ENCODE data around the gene CCDC18.
"Not testable (repeated sequence)": the region's sequence is repeated elsewhere in the genome, so short reads cannot be mapped to it uniquely, and the experiment has no call there.

Gene CCDC18

DNA sequence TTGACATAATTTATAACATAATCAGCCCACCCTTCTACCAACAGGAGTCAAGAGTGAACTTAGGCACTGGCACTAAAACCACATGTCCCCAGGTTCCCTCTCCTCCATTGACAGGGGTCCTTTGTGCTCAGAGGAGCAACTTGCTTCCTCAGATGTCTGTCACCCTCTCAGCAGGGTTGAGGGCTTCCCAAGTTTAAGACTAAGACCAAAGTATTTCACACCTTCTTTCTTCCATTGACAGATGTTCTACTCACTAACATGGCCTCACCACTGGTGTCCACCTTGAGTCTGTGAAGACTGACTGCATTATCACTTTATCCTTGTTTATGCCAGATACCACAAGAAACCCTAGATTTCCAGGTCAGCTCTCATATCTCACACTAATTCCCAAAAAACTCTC, 56.5 kb downstream of the CCDC18 start:
- DNase-seq (ENCODE audit: low read depth), result no peak

DNA sequence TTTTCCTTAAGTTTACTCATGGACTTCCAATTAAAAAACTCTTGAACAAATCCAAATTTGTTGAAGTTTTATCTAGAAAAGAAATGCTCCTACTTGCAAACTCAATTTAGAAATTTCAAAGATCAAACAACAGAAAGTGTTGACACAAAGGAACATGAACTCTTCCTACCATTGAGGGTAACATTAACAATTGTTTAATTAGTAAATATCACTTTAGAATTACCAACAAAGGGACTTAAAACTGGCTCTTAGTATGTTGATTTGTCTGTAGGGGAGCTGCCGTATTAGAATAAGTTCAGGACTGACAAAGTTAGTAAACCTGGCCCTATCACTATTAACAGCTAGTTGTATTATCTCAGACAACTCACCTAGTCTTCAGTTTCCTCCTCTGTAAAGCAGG, 57.9 kb downstream of the CCDC18 start:
- no peak for DNase-seq (ENCODE audit: low read depth)

DNA sequence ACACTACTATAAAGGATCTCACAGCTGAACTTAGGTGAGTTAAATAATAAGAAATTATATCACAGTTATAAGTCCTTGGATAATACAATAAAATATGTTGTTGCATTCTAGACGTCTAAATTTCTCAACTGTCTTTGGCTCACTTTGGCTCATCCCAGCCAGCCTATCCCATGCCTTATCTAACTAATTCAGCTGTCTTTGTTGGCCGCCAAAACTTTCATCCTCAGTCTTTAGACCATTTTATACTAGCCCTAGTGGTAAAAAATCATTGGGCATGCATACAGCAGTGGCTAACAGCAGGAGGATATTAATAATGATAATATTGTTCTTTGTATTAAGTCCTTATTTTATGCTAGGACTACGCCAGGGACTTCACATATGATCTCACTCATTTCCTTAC, 59.3 kb downstream of the CCDC18 start:
- no peak for DNase-seq (ENCODE audit: low read depth)

DNA sequence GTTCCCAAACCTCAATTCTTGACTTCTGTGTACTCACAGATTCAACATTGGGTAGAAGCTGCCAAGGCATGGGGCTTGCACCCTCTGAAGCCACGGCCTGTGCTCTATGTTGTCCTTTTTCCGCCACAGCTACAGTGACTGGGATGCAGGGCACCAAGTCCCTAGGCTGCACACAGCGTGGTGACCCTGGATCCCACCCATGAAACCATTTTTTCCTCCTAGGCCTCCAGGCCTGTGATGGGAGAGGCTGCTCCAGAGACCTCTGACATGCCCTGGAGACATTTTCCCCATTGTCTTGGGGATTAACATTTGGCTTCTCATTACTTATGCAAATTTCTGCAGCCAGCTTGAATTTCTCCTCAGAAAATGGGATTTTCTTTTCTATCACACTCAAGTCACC, 62.7 kb downstream of the CCDC18 start:
- not testable (repeated sequence) for DNase-seq (ENCODE audit: low read depth)

DNA sequence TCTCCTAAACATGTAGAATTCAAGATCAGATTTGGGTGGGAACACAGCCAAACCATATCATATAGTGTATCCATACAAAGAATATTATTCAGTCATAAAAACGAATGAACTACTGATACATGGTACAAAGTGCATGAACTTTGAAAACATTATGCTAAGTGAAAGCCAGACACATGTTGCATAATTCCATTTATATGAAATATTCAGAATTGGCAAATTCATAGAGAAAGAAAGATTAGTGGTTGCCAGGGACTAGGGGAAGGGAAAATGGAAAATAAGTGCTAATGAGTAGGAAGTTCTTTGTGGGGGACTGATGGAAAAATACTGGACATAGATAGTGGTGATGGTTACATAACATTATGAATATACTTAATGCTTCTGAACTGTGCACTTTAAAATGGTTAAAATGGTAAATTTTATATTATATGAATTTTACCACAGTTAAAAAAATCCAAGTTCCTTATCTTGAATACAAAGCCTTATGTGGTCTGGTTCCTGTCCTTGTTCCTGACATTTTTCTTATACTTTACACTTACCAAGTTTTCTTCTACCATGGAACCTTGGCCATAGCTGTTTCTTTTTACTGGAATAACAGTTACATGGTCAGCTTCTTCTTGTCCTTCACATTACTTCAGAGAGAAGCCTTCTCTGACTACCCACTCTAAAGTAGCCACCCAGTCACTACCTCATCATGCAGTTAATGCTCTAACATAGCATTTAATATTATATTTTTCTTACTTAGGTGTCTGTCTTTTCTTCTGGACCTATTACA, 64.0 kb downstream of the CCDC18 start:
- DNase-seq (ENCODE audit: low read depth), result no peak

DNA sequence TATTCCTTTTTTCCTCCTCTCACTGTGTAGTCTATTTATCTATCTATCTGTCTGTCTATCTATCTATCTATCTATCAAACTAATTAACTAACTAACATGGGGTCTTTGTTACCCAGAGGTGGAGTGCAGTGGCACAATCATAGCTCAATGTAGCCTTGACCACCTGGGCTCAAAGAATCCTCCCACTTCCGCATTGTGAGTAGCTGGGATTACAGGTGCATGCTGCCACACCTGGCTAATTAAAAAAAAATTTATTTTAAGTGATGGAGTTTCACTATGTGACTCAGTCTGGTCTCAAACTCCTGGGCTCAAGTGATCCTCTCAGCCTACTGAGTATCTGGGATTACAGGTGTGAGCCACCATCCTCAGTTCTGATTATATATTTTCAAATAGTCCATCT, 71.4 kb downstream of the CCDC18 start:
- no peak for DNase-seq (ENCODE audit: low read depth)

DNA sequence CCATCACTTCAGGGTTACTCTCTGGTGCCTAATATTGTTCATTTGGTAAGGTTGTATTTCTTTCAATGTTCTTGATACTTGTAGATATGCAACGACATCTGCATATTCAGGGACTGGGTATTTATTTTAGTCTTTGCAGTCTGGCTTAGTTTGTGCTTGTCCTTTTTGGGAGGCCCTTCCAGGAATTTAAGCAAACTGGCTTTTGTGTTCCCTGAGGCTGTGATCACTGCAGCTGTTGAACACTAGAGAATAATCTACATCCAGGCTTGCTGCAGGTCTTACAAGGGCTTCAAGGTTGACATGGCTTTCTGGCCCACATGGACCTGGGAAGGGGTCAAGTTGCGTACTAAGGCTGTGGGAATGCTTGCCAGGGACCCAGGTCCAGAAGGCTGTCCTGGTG, 72.1 kb downstream of the CCDC18 start:
- DNase-seq (ENCODE audit: low read depth), result no peak

DNA sequence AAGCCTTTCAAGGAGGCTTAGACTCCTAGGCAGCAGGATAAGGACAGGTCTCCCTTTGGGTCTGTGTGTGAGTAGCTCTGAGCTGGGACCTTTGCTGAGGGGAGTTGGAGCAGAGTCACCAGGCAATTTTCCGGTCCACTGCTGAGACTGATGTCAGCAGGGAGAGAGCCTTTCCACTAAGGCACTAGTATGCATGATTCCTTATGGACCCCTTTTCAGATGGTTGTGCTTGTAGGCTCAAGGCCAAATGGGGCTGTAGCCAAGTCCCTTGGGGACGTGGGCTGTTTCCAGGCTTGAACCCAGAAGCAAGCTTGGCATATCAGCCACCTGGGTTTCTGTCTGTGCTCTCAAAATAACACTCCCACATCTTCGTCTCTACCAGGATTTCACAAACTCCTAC, 73.0 kb downstream of the CCDC18 start:
- no peak for DNase-seq (ENCODE audit: low read depth)

DNA sequence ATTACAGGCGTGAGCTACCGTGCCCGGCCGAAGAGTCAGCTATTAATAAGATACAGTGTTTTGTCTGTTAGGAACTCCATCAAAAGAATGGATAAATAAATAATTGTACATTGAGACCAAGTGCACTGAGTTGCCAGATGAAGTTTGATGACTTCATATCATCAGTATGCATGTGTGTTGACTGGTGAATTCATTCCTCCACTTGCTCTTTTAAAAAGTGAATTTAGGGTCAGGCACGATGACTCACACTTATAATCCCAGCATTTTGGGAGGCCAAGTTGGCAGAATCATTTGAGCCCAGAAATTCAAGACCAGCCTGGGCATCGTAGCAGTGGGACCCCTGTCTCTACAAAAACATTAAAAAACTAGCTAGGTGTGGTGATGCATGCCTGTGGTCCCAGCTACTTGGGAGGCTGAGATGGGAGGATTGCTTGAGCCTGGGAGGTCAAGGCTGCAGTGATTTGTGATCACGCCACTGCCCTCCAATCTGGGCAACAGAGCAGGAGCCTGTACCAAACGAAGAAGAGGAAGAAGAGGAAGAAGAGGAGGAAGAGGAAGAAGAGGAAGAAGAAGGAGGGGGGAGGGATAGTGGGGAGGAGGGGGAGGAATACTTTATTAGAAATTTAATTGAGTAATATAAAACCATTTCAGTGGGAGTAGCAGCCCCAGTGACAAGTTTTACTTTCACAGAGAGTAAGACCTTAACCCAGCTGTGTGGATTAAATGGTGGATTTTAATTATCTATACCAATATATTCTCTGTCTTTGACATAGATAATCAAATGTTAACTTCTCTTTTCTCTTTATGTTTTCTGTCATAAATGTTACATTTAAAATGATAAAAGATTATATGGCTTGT, 74.9 kb downstream of the CCDC18 start:
- DNase-seq (ENCODE audit: low read depth), result no peak

DNA sequence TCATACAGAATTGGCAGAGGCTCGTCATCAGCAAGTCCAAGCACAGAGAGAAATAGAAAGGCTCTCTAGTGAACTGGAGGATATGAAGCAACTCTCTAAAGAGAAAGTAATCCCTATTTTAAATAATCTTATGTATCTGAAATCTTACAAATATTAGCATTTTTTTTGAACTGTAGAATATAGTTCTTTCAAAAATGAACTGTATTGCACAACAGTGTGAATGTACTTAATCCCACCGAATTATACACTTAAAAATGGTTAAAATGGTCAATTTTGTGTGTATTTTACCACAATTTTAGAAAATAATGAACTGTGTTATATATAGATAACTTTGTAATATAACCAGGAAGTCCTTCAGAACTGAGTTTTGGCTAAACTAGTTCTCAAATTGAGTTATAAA, 75.9 kb downstream of the CCDC18 start:
- no peak for DNase-seq (ENCODE audit: low read depth)

DNA sequence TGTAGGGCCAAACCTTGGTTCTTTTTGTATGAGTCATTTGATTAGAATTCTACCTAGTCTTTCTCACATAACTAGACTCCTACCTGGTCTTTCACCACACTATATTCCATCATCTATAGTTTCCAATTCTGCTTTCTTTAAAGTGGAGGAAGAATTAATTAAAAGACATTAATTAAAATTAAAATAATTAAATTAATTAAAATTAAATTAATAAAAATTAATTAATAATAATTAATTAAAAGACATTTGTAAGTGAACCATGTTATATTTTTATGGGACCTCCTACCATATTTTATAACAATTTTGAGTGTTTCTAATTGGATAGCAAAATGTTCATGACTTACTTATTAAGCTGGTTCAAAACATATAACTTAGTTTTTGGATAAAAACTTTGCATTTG, 77.4 kb downstream of the CCDC18 start:
- DNase-seq (ENCODE audit: low read depth), result no peak

DNA sequence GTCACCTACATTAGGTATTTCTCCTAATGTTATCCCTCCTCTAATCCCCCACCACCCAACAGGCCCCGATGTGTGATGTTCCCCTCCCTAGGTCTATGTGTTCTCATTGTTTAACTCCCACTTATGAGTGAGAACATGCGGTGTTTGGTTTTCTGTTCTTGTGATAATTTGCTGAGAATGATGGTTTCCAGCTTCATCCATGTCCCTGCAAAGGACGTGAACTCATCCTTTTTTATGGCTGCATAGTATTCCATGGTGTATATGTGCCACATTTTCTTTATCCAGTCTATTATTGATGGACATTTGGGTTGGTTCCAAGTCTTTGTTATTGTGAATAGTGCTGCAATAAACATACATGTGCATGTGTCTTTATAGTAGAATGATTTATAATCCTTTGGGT, 80.2 kb downstream of the CCDC18 start:
- DNase-seq (ENCODE audit: low read depth), result not testable (repeated sequence)

DNA sequence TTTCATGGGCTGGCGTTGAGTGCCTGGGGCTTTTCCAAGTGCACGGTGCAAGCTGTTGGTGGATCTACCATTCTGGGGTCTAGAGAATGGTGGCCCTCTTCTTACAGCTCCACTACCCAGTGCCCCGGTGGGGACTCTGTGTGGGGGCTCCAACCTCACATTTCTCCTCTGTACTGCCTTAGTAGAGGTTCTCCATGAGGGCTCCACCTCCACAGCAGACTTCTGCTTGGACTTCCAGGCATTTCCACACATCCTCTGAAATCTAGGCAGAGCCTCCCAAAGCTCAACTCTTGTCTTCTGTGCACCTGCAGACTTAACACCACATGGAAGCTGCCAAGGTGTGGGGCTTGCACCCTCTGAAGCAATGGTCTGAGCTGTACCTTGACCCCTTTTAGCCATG, 82.1 kb downstream of the CCDC18 start:
- DNase-seq (ENCODE audit: low read depth), result no peak

DNA sequence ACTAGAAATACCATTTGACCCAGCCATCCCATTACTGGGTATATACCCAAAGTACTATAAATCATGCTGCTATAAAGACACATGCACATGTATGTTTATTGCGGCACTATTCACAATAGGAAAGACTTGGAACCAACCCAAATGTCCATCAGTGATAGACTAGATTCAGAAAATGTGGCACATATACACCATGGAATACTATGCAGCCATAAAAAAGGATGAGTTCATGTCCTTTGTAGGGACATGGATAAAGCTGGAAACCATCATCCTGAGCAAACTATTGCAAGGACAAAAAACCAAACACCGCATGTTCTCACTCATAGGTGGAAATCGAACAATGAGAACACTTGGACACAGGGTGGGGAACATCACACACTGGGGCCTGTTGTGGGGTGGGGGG, 88.4 kb downstream of the CCDC18 start:
- DNase-seq (ENCODE audit: low read depth), result not testable (repeated sequence)

DNA sequence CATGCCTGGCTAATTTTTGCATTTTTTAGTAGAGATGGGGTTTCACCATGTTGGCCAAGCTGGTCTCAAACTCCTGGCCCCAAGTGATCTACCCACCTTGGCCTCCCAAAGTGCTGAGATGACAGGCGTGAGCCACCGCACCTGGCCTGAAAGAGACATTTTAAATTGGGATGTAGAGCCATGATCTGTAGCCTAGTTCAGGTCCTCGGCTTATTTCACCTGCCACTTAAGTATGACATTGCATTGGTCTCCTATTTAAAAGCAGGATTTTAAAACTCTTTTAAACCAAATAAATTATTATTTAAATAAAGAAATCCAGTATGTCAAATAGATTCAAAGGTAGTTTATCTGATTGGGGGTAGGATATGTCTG, 94.7 kb downstream of the CCDC18 start:
- DNase-seq (ENCODE audit: low read depth), result not testable (repeated sequence)

DNA sequence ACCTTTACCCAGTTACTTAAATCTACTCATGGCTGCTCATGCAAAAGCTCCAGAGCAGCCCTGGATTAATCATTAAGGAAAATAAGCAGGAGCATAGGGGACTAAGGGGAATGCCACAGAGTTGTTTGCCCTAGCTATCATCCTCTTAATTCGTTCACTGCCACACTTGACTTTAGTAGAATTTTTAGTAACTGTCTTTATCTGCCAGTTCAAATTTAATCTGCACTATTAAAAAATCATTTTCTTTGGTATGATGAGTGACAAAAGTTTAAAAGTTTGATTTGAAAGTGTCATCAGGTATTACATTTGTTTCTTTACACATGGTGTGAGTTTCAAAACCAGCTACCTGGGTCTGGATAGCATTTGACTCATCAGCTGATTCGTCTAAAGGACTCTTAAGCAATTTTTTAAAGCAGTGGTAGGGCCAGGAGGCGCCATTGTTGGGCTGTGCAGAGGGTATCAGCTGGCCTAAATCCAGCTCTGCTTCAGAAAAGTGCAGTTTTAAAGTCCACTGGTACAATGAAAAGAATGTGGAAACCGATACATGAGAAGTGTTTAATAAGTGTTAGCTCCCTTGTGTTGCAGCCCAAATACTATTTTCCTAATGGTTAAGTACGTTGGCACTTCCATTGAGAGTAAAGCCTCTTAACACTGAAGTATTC, 95.2 kb downstream of the CCDC18 start:
- DNase-seq (ENCODE audit: low read depth), result no peak

DNA sequence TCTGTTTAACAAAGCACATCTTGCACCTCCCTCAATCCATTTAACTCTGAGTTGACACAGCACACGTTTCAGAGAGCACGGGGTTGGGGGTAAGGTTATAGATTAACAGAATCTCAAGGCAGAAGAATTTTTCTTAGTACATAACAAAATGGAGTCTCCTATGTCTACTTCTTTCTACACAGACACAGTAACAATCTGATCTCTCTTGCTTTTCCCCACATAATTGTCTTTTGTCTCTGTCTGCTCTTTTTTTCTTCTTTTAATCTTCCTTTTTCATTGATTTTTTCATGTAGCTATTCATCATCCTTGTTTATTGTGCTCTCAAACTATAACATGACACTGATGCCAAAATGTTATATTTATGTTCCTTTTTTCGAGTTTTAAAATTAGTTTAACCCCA, 97.0 kb downstream of the CCDC18 start:
- not testable (repeated sequence) for DNase-seq (ENCODE audit: low read depth)

DNA sequence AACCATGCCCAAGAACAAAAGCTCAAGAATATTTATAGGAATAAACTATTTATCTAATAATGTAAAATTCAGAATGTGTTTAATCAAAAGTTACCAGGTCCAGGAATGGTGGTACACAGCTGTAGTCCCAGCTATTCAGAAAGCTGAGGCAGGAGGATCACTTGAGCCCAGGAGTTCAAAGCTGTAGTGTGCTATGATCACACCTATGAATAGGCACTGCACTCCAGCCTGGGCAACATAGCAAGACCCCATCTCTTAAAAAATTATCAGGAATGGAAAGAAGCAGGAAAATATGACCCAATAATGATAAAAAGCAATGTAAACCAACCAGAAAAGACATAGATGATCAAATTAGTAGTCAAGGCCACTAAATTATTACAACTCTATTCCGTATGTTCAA, 103.0 kb downstream of the CCDC18 start:
- DNase-seq (ENCODE audit: low read depth), result no peak

DNA sequence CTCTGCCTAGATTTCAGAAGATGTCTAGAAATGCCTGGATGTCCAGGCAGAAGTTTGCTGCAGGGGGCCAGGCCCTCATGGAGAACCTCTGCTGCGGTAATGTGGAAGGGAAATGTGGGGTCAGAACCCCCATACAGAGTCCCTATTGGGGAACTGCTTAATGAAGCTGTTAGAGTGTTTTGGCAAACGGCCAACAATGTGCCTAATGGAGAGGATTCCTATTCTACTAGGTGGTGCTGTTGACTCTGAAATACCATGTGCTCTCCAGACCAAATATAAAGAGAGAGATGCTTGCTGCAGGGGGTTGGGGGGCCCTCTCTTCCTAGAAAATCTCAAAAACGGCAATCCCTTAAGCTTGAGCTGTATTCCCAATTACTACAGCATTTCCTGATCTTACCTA, 108.0 kb downstream of the CCDC18 start:
- no peak for DNase-seq (ENCODE audit: low read depth)

DNA sequence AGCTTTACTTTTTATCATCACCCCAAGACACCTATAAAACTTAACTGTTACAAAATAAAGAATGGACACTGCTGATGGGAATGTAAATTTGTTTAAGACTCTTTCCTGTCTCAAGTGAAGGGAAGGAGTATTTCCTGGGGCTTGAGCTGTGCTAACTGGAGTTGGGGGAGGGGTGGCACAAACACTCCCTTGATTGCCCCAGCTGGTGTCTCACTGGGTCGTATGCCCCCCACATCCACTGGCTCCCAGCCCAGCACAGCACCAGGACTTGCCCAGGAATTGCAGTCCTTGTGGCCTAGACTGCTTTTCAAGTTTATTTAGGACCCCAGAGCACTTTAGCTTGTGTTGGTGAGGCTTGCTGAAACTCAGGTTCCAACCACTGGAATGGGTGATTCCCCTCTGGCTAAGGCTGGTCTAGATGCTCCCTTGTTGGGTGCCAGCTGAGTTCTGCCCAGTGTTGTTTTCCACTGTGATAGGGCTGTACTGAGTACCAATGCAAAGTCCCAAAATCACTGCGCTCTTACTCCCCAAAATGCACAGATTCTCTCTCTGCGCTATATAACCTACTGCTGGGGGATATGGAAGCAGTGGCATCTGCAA, 116.1 kb downstream of the CCDC18 start:
- no peak for DNase-seq (ENCODE audit: low read depth)

DNA sequence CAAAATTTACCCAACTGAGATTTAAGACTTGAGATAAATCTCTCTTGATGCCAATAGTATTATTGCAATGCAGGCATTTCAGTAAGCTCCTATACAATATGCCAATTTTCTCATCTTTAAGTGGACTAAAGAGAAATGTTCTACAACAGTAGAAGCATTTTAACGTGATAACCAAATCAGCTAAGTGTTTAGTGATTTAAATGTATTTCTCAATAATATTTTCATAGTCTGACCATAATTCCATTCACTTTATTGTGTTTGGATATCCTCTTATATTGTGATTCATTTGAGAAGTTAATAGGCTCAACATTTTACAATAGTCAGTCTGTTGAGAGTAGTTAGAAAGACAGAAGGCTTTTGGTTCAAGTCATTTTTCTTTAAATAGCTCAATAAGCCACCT, 120.6 kb downstream of the CCDC18 start:
- DNase-seq (ENCODE audit: low read depth), result no peak

DNA sequence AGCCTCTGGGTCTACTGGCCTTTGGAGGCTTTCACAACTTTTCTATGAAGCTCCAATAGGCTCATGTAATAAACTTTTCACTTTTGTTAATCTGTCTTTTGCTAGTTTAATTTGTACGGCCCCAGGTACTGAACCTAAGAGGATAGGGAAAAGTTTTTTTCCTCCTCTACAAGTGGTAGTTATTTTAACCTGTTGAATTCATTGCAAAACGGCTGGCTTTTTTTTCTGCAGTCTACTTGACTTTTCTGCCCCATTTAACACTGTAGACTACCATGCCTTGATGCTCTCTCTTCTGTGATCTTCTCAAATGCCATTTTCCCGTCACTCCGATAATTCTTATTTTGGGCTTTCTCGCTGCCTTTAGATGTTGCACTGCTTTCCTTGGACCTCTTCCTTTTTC, 121.6 kb downstream of the CCDC18 start:
- DNase-seq (ENCODE audit: low read depth), result no peak

DNA sequence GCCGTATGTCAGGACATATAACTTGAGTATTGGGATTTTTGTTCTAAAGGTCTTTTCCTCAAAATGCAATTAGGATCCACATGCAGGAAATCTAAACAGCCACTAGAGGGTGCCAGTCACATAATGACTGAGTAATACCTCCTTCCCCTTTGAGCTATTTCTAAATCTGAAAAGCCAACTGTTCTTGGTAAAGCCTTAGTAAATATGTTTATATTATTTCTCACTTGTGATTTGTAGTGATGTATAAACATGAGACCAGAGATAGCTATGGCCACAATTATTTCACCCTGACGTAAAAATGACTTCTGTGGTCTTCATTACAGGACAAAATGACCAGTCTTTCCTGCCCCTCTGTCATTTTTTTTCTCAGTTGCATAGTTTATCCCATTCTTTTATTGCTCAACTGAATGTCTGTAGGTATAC, 124.2 kb downstream of the CCDC18 start:
- DNase-seq (ENCODE audit: low read depth), result peak; percentile 18

Data from activated T-cell treated with anti-CD3 and anti-CD28 coated beads for 1 hour (primary cell).